GM12872 (cell line): ENCODE measurements around the gene PCNX1.

Experiments used
- CTCF ChIP-seq: IDR thresholded peaks from 3 replicates; pipeline ENCODE4 v1.5.1; 2011; ENCODE audit warnings: low read depth, mild to moderate bottlenecking, low read length, moderate library complexity; ENCODE audit not compliant: insufficient read depth

The PCNX1 gene

GRCh38 chr14:71108398-71109119, 201.3 kb downstream of the PCNX1 start:
- no peak for TF ChIP-seq CTCF

DNA sequence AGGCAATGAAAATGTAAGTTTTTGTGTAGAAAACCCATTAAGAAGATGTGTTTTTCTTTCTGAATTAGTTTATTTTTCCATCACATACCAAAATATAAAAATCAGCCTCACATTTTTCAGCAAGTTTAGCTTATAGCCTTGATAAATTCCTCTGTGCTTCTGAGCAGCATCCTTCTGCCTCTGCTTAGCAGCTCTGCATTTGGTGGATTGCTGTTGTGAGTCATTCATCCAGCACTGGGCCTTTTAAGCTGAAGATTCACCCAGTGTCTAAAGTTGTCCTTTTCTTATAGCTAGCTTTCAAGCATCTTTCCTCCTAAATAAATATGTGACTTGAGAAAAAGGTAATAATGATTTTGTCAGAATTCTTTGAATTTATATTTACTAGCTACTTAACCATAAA, 206.1 kb downstream of the PCNX1 start:
- no peak for TF ChIP-seq CTCF

GRCh38 chr14:71114565-71114964, 207.3 kb downstream of the PCNX1 start:
- TF ChIP-seq CTCF: no peak

- TF ChIP-seq CTCF: no peak
Observed at GRCh38 chr14:71115306-71115705, 208.0 kb downstream of the PCNX1 start.

DNA sequence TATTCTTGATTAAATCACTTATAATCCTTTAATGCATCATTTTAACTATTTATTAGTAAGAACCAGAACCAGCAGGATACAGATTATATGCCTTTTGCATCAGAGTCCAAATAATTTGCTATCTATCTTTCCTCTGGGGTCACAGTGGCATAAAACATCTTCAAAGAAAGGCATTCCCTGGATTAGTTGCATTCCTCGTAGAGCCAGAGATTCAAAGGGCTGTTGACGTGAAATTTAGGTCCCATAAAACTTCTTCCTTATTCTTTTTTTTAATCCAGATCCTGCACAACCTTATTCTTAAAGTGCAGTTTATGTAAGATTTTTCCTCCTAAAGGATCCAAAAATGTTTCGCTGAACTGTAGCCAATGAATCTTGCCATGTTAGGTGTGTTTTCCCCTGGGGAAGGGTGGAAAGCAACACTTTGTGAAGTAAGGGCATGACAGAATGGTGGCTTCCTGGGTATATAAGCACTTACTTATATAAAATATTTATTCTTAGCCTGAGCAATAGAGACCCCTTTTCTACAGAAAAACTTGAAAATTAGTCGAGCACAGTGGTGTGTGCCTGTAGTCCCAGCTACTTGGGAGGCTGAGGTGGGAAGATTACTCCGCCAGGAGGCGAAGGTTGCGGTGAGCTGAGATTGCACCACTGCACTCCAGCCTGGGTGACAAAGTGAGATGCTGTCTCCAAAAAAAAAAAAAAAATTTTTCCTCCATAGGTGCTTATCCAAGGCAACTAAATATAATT, 208.7 kb downstream of the PCNX1 start:
- TF ChIP-seq CTCF: no peak

DNA sequence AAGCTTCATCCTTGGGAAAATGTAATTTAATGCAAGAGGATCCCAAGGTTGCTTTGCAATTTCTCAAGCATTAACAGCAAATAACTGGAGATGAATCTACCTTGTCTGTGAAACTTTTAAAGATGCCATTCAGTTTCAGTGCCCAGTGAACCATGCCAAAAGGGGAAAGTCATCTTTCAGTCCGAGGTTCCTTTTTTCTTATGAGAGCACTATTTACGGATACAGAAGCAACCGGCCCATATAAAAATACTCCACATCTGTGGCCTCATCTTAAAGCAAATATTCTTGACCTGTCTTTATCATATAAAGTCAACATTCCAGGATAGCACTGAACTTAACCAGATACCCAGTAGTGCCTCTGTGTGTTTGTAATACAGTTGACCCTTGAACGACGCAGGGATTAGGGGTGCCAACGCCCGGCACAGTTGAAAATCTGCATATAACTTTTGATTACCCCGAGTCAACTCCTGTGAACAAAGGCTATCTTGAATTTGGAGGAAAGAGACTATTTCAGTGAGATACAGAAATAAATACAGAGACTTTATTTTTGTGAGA, 209.4 kb downstream of the PCNX1 start:
- no peak for TF ChIP-seq CTCF

GRCh38 chr14:71117839-71118743, 210.8 kb downstream of the PCNX1 start:
- TF ChIP-seq CTCF: no peak
